ENCODE results near the gene ZNF296. TPM values are rescaled to one million over a fixed set of nuclear protein-coding genes. Genes with fewer than 3 reads are reported as not detected.

ZNF296 gene
- total and polyA plus RNA-seq, 2 of the 13 experiments (the other 11 are each of a cell fraction or from before 2014, with no cell fraction given): 0.26 to 0.62 TPM

DNA sequence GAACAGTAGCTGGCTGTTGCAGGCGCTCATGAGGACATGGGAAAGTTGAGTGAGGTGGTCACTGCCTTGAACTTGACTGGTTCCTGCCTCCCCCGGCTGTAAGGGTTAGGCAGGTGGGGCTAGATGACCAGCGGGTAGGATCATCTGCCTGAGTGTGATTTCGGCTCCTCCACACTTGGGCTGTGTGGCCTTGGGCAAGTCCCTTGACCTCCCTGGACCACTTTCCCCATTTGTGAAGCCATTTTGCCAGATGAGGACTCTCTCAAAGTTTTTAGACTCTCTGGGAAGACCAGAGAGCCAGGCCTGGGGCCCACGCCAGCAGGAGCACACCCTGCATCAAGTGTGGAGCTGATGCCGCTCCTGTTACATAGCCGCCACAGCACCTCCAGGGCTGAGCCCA lies 26.2 kb upstream of the ZNF296 start:
- TF ChIP-seq NR3C1 (CRISPR knock-in tag; IDR thresholded peaks at IDR 0.05) (no peak), ZNF768 (CRISPR knock-in tag; IDR thresholded peaks at IDR 0.05) (peak; percentile 93)
- DNase-seq (ENCODE audit: low spot score): no peak

DNA sequence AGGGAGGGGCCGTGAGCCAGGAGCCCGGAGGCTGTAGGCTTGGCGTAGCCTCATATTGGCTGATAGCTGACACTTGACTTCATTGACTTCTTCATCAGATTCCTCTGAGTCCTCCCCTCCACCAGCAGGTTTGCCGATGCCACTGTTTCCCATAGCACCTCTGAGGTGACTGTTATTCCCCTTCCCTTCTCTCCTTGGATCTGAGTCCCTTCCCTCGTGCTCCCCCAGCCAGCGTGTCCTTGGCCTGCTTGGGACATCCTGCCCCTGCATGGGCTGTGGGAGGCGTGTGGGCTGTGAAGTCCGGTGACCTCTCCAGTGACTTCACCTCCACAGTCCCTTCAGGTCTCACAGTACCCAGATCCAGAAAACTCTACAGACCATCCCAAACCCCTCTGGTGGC lies 25.5 kb upstream of the ZNF296 start:
- CTCF ChIA-PET (ENCODE audit: low intra/inter-chr PET ratio, low total read pairs): no interaction called here
- no peak overlapping the region; the same call in 1 of the 2 replicates for H3K9ac ChIP-seq (ENCODE audit: insufficient read depth, low read depth, low read length)
- H3K36me3 ChIP-seq (replicated peaks in 1 of 2; ENCODE audit: control insufficient read depth in 1 of 2, insufficient read depth in 2 of 2, low read length in 2 of 2): peaks cover 0 to 5% of the 10 kb centered on the region in 2 experiments; a peak in 2 of 5 replicates
- H3K4me3 ChIP-seq (replicated peaks in 1 of 3; ENCODE audit: insufficient read depth in 1 of 3, low read depth in 2 of 3, low read length in 3 of 3): no peak overlapping the region
- peaks cover 18% of the 10 kb centered on the region for H4K20me1 ChIP-seq (ENCODE audit: insufficient read depth, low read length)
- peaks cover 96% of the 10 kb centered on the region for H3K79me2 ChIP-seq (ENCODE audit: insufficient read depth, low read length)
- peaks cover 90% of the 10 kb centered on the region for H3K4me1 ChIP-seq (ENCODE audit: insufficient read depth, low read length)
- 82% methylated on average over 7 of the region's 8 CpGs for WGBS (ENCODE audit: low lambda C conversion rate)
- no peak for TF ChIP-seq RXRB (CRISPR knock-in tag; IDR thresholded peaks at IDR 0.05; ENCODE audit: borderline replicate concordance)
- TF ChIP-seq, protein P1, sequence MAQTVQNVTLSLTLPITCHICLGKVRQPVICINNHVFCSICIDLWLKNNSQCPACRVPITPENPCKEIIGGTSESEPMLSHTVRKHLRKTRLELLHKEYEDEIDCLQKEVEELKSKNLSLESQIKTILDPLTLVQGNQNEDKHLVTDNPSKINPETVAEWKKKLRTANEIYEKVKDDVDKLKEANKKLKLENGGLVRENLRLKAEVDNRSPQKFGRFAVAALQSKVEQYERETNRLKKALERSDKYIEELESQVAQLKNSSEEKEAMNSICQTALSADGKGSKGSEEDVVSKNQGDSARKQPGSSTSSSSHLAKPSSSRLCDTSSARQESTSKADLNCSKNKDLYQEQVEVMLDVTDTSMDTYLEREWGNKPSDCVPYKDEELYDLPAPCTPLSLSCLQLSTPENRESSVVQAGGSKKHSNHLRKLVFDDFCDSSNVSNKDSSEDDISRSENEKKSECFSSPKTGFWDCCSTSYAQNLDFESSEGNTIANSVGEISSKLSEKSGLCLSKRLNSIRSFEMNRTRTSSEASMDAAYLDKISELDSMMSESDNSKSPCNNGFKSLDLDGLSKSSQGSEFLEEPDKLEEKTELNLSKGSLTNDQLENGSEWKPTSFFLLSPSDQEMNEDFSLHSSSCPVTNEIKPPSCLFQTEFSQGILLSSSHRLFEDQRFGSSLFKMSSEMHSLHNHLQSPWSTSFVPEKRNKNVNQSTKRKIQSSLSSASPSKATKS (CRISPR knock-in tag; IDR thresholded peaks at IDR 0.05): no peak
- TF ChIP-seq ZNF775 (CRISPR knock-in tag; IDR thresholded peaks at IDR 0.05; ENCODE audit: borderline replicate concordance): no peak
- TF ChIP-seq, protein P2, sequence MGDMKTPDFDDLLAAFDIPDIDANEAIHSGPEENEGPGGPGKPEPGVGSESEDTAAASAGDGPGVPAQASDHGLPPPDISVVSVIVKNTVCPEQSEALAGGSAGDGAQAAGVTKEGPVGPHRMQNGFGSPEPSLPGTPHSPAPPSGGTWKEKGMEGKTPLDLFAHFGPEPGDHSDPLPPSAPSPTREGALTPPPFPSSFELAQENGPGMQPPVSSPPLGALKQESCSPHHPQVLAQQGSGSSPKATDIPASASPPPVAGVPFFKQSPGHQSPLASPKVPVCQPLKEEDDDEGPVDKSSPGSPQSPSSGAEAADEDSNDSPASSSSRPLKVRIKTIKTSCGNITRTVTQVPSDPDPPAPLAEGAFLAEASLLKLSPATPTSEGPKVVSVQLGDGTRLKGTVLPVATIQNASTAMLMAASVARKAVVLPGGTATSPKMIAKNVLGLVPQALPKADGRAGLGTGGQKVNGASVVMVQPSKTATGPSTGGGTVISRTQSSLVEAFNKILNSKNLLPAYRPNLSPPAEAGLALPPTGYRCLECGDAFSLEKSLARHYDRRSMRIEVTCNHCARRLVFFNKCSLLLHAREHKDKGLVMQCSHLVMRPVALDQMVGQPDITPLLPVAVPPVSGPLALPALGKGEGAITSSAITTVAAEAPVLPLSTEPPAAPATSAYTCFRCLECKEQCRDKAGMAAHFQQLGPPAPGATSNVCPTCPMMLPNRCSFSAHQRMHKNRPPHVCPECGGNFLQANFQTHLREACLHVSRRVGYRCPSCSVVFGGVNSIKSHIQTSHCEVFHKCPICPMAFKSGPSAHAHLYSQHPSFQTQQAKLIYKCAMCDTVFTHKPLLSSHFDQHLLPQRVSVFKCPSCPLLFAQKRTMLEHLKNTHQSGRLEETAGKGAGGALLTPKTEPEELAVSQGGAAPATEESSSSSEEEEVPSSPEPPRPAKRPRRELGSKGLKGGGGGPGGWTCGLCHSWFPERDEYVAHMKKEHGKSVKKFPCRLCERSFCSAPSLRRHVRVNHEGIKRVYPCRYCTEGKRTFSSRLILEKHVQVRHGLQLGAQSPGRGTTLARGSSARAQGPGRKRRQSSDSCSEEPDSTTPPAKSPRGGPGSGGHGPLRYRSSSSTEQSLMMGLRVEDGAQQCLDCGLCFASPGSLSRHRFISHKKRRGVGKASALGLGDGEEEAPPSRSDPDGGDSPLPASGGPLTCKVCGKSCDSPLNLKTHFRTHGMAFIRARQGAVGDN (CRISPR knock-in tag; IDR thresholded peaks at IDR 0.05): 0 out of 2 replicates have a peak, but pooled peaks have one; percentile 25
- TF ChIP-seq PAF1 (CRISPR knock-in tag; IDR thresholded peaks at IDR 0.05): no peak
- no peaks in the 10 kb centered on the region for H3K27me3 ChIP-seq (ENCODE audit: control insufficient read depth in 1 of 2, insufficient read depth in 2 of 2, low read length in 2 of 2)
- H3K9me3 ChIP-seq (ENCODE audit: low read length): no peaks in the 10 kb centered on the region
- no peak for FAIRE-seq
- H2AFZ ChIP-seq (ENCODE audit: low read length): no peak overlapping the region
- BruUV-seq (replicated peaks): no TSS peak
- in situ Hi-C loops (cut with HindIII; ENCODE audit: extremely low pct_ligation_motif_present, low pct_unique_long_range_greater_than_20kb) (no loop called here), intact Hi-C loops (cut with micrococcal nuclease; ENCODE audit: unreplicated experiment) (no loop called here)
- H3K4me2 ChIP-seq (ENCODE audit: low read depth, low read length): no peak overlapping the region
- no peak for DNase-seq (ENCODE audit: low spot score)
- no peak for ATAC-seq
- H3K27ac ChIP-seq (ENCODE audit: extremely low read length, insufficient read depth, low read length): no peak overlapping the region
- POLR2A ChIA-PET: interaction anchor here (1.2 kb wide), 1 partner anchor 12 kb away, joined by 3 read pairs; no protein-coding TSS in a partner anchor

More for the DNA sequence above, 26.2 kb upstream of the ZNF296 start:
- Histone ChIP-seq H3K4me3 (replicated peaks in 1 of 3; ENCODE audit: insufficient read depth in 1 of 3, low read depth in 2 of 3, low read length in 3 of 3) (peak overlapping the region in 1 of 3 experiments; percentile 65; a peak in 1 of 6 replicates), H3K9ac (ENCODE audit: insufficient read depth, low read depth, low read length) (no peak overlapping the region), H3K4me2 (ENCODE audit: low read depth, low read length) (peak overlapping the region; percentile 76), H2AFZ (ENCODE audit: low read length) (no peak overlapping the region), H3K9me3 (ENCODE audit: low read length) (no peaks in the 10 kb centered on the region), H3K27me3 (ENCODE audit: control insufficient read depth in 1 of 2, insufficient read depth in 2 of 2, low read length in 2 of 2) (no peaks in the 10 kb centered on the region), H3K79me2 (ENCODE audit: insufficient read depth, low read length) (peaks cover 95% of the 10 kb centered on the region), H3K27ac (ENCODE audit: extremely low read length, insufficient read depth, low read length) (no peak overlapping the region), H3K36me3 (replicated peaks in 1 of 2; ENCODE audit: control insufficient read depth in 1 of 2, insufficient read depth in 2 of 2, low read length in 2 of 2) (peaks cover 0 to 5% of the 10 kb centered on the region in 2 experiments; a peak in 2 of 5 replicates), H4K20me1 (ENCODE audit: insufficient read depth, low read length) (peaks cover 18% of the 10 kb centered on the region), H3K4me1 (ENCODE audit: insufficient read depth, low read length) (peaks cover 84% of the 10 kb centered on the region)
- in situ Hi-C loops (cut with HindIII; ENCODE audit: extremely low pct_ligation_motif_present, low pct_unique_long_range_greater_than_20kb) (no loop called here), intact Hi-C loops (cut with micrococcal nuclease; ENCODE audit: unreplicated experiment) (no loop called here)
- 91% methylated on average over 4 of the region's 7 CpGs for WGBS (ENCODE audit: low lambda C conversion rate)
- CTCF ChIA-PET (ENCODE audit: low intra/inter-chr PET ratio, low total read pairs): no interaction called here
- FAIRE-seq (no peak), ATAC-seq (no peak)
- no TSS peak for BruUV-seq (replicated peaks)
- POLR2A ChIA-PET: interaction anchor here (0.9 to 2.2 kb wide), 6 partner anchors 10 to 101 kb away, joined by 3 to 30 read pairs (median 4); partner anchors contain the start of genes GEMIN7 and PPP1R37
